GM21526 (cell line): ENCODE results near the gene MYO10.

Source experiments
- ATAC-seq: cut with Tn5 transposase; IDR thresholded peaks from one replicate; pipeline ENCODE4 v1.9.1; 2021; ENCODE audit warnings: moderate library complexity; ENCODE audit not compliant: unreplicated experiment, low FRiP score

Gene MYO10

GRCh38 chr5:16944816-16945562, 8.9 kb upstream of the MYO10 start:
- ATAC-seq, result no peak

GRCh38 chr5:16943846-16944678, 8.0 kb upstream of the MYO10 start:
- no peak for ATAC-seq

- ATAC-seq, result no peak
Measured at GRCh38 chr5:16937503-16938161, 1.5 kb upstream of the MYO10 start.

GRCh38 chr5:16936989-16937438, 926 bp upstream of the MYO10 start:
- no peak for ATAC-seq

GRCh38 chr5:16935231-16936149, 598 bp downstream of the MYO10 start:
- peak; percentile 35 for ATAC-seq

- no peak for ATAC-seq
Measured at GRCh38 chr5:16934677-16935153, 1.4 kb downstream of the MYO10 start.

- peak; percentile 75 for ATAC-seq
Measured at GRCh38 chr5:16934123-16934522, 2.0 kb downstream of the MYO10 start.

GRCh38 chr5:16933337-16933736, 2.8 kb downstream of the MYO10 start:
- ATAC-seq, result no peak

GRCh38 chr5:16932401-16932800, 3.7 kb downstream of the MYO10 start:
- ATAC-seq, result no peak

- no peak for ATAC-seq
Measured at GRCh38 chr5:16931334-16932110, 4.6 kb downstream of the MYO10 start.

- no peak for ATAC-seq
Measured at GRCh38 chr5:16930496-16930895, 5.6 kb downstream of the MYO10 start.

- no peak for ATAC-seq
Measured at GRCh38 chr5:16929831-16930230, 6.3 kb downstream of the MYO10 start.

- no peak for ATAC-seq
Measured at GRCh38 chr5:16929347-16929746, 6.7 kb downstream of the MYO10 start.

GRCh38 chr5:16927613-16928012, 8.5 kb downstream of the MYO10 start:
- no peak for ATAC-seq

GRCh38 chr5:16926417-16926816, 9.7 kb downstream of the MYO10 start:
- no peak for ATAC-seq

- ATAC-seq, result no peak
Measured at GRCh38 chr5:16924206-16924605, 11.9 kb downstream of the MYO10 start.

GRCh38 chr5:16922430-16922829, 13.7 kb downstream of the MYO10 start:
- no peak for ATAC-seq

GRCh38 chr5:16921211-16921610, 14.9 kb downstream of the MYO10 start:
- no peak for ATAC-seq

- ATAC-seq, result no peak
Measured at GRCh38 chr5:16920109-16920816, 15.8 kb downstream of the MYO10 start.
